H1 (cell line): ENCODE measurements around the gene MAP2K1.

Experiments
- CEBPB ChIP-seq: IDR thresholded peaks from 2 replicates; pipeline ENCODE4 v1.6.1; 2012; ENCODE audit warnings: low read depth, low read length
- CHD2 ChIP-seq: IDR thresholded peaks from 2 replicates; pipeline ENCODE4 v1.6.1; 2012; ENCODE audit warnings: low read length, improper control_type of control experiment
- EGR1 ChIP-seq: IDR thresholded peaks from 2 replicates; pipeline ENCODE4 v1.6.1; 2011; ENCODE audit warnings: low read depth, low read length, borderline replicate concordance
- POLR2A ChIP-seq, 2 experiments: IDR thresholded peaks; 1 replicate in 1 of 2; 2 replicates in 1 of 2; pipeline ENCODE4 v1.6.1; 2011; ENCODE audit warnings: low read depth in 2 of 2, low read length in 2 of 2, mild to moderate bottlenecking in 2 of 2; ENCODE audit errors: control extremely low read depth in 1 of 2
- POLR2AphosphoS5 ChIP-seq: IDR thresholded peaks from 2 replicates; pipeline ENCODE4 v1.6.1; 2011; ENCODE audit warnings: low read depth, low read length
- TEAD4 ChIP-seq: IDR thresholded peaks from 2 replicates; pipeline ENCODE4 v1.6.1; 2012; ENCODE audit warnings: low read depth, low read length, inconsistent platforms, mixed read lengths
- TF ChIP-seq, protein P1 (sequence below), 3 experiments: IDR thresholded peaks; 1 replicate in 2 of 3; 2 replicates in 1 of 3; pipeline versions ENCODE4 v1.5.1 to v1.6.1; 2011; ENCODE audit warnings: low read length in 3 of 3, mild to moderate bottlenecking in 3 of 3, inconsistent platforms in 2 of 3, low read depth in 1 of 3, moderate library complexity in 1 of 3; ENCODE audit not compliant: insufficient read depth in 1 of 3; ENCODE audit errors: control extremely low read depth in 1 of 3
- TF ChIP-seq, protein P2 (sequence below): IDR thresholded peaks from 2 replicates; pipeline ENCODE4 v1.6.1; 2011; ENCODE audit warnings: low read depth, mild to moderate bottlenecking, low read length; ENCODE audit not compliant: insufficient read depth

DNA sequence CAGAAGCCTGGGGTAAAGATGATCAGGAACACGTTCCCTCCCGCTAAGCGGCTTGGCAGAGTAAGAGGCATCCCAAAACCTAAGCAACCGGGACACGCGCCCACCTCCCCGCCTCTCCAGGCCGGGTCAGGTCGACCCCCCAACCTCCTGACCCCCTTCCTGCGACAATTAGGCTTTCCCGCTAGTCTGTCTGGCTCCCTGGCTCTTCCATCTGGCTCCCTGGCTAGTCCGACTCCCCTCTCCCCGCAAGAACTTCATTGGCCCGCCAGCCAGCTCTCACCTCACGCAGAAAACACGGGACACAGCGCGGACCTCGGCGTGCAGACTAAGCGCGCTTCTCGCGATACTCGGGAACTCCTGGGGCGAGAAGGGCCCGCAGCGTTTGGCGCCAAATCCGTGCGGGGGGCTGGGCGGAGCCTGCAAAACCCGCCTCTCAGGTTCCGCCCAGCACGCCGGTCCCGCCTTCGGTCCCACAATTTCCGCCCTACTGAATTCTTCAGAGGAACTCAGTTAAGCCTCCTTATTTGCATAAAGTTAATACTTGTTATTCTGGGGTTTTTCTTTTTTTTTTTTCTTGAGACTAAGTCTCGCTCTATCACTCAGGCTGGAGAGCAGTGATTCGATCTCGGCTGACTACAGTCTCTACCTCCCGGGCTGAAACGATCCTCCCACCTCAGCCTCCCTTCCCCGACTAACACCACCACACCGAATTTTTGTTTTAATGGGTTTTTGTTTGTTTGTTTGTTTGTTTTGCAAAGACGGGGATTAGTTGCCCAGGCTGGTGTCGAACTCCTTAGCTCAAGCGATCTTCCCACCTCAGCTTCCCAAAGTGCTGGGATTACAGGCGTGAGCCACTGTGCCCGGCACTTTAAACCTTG is 30.1 kb upstream of the MAP2K1 start, which contains the start of gene TIPIN:
- TF ChIP-seq CHD2 = peak; percentile 100
- TF ChIP-seq, protein P1, sequence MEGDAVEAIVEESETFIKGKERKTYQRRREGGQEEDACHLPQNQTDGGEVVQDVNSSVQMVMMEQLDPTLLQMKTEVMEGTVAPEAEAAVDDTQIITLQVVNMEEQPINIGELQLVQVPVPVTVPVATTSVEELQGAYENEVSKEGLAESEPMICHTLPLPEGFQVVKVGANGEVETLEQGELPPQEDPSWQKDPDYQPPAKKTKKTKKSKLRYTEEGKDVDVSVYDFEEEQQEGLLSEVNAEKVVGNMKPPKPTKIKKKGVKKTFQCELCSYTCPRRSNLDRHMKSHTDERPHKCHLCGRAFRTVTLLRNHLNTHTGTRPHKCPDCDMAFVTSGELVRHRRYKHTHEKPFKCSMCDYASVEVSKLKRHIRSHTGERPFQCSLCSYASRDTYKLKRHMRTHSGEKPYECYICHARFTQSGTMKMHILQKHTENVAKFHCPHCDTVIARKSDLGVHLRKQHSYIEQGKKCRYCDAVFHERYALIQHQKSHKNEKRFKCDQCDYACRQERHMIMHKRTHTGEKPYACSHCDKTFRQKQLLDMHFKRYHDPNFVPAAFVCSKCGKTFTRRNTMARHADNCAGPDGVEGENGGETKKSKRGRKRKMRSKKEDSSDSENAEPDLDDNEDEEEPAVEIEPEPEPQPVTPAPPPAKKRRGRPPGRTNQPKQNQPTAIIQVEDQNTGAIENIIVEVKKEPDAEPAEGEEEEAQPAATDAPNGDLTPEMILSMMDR (IDR thresholded peaks at IDR 0.05; ENCODE audit: control extremely low read depth in 1 of 3, insufficient read depth in 1 of 3, low read depth in 1 of 3, low read length in 3 of 3) = no peak
- no peak for TF ChIP-seq CEBPB
- TF ChIP-seq POLR2AphosphoS5 = peak; percentile 70; the same call in 1 of the 2 replicates
- TF ChIP-seq, protein P2, sequence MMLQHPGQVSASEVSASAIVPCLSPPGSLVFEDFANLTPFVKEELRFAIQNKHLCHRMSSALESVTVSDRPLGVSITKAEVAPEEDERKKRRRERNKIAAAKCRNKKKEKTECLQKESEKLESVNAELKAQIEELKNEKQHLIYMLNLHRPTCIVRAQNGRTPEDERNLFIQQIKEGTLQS = no peak
- TF ChIP-seq TEAD4 = no peak
- TF ChIP-seq EGR1 = no peak
- peak in 1 of 2 experiments; percentile 90; a peak in 2 of 3 replicates for TF ChIP-seq POLR2A (IDR thresholded peaks at IDR 0.05; ENCODE audit: control extremely low read depth in 1 of 2, low read depth in 2 of 2, low read length in 2 of 2)
